ENCODE data around the gene CDH5.

CDH5 gene

DNA sequence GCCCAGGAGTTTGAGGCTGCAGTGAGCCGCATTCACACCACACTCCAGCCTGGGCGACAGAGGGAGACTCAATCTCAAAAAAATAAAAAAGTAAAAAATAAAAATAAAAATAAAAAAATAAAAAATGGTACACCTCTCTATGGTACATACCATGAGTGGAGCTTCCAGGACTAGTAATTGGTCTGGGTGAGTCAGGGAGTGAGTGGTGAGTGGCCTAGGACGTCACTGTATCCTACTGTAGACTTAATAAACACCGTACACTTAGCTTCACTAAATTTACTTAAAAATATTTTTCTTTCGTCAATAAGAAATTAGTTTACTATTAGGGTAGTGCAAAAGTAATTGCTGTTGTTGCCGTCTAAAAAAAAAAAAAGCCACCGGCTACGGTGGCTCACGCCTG lies 9.0 kb downstream of the CDH5 start:
- no peak for DNase-seq

GRCh38 chr16:66376114-66376513 lies 9.6 kb downstream of the CDH5 start:
- peak; percentile 26 for DNase-seq

DNA sequence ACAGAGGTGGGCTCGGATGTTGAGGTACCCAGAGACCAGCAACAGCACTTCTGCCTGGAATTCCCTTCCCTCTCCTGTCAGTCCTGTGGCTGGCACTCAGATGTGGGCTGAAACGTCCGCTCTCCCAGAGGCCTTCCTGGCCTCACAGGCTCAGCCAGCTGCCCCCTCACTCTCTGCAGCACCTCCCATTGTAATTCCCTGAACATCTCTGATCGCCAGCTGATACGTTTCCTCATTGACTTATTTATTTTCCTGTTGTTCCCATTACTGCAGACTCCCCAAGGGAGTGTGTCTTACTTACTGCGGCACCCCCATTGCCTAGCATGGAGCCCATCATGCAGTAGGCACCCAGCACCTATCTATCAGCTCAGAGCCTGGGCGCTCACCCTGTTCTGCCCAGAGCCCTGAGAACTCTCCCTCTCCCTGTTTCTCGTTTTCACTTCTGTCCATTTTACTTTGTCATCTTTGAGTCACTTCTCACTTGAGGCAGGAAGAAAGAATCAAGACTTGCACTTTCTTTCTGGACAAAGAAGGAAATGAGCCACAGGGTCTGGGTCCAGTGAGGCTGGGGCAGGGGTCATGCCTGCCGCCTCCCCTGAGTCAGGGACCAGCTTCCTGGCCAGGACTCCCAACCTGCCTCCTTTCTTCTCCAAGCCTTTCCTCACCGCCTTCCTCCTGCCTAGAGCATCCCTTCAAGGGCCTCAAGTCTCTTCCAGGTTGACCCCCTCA lies 10.2 kb downstream of the CDH5 start:
- peak; percentile 37 for DNase-seq

GRCh38 chr16:66377324-66377723 lies 10.8 kb downstream of the CDH5 start:
- peak; percentile 40 for DNase-seq

DNA sequence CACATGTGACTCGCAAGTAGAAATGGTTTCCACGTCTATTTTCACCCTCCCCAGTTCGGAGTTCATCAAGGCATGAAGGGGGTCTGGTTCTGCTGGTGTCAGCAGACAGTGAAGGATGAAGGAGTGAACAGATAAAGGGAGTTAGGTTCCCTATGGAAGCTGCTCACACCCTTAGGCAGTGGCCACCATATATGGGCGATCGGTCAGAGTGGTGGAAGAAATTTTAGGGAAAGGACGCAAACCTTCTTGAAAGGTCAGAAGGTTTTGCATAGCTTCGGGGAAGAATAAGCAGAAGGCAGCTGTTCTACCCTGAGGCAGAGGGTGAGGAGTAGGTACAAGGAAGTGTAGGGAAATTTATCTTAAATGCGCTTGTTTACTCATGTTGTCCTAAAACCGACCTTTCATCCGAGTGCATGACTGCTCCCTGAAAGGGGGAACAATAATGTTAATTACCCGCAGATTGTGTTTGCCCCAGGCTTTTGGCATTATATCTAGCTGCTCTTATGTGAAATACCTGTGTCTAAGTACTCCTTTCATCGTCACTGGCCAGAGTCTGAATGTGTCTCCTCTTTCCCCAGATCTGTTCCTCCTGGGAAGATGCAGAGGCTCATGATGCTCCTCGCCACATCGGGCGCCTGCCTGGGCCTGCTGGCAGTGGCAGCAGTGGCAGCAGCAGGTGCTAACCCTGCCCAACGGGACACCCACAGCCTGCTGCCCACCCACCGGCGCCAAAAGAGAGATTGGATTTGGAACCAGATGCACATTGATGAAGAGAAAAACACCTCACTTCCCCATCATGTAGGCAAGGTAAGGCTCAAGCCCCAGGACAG lies 12.5 kb downstream of the CDH5 start:
- peak; percentile 21 for DNase-seq

DNA sequence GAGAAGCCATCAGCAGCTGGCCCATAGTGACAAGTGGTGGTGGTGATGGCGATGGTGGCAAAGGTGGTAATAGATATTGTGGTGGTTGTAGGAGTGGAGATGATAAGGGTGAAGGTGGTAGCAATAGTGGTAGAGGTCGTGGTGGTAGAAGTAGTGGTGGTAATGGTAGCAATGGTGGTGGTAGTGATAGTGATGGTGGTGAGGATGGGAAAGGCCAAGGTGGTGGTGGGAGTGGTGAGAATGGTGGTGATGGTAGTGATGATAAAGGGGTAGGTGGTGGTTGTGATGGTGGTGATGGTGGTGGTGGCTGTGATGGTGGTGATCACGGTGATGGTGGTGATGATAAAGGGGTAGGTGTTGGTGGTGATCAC lies 13.1 kb downstream of the CDH5 start:
- DNase-seq = no peak

GRCh38 chr16:66380421-66380820 lies 13.9 kb downstream of the CDH5 start:
- DNase-seq = peak; percentile 18

DNA sequence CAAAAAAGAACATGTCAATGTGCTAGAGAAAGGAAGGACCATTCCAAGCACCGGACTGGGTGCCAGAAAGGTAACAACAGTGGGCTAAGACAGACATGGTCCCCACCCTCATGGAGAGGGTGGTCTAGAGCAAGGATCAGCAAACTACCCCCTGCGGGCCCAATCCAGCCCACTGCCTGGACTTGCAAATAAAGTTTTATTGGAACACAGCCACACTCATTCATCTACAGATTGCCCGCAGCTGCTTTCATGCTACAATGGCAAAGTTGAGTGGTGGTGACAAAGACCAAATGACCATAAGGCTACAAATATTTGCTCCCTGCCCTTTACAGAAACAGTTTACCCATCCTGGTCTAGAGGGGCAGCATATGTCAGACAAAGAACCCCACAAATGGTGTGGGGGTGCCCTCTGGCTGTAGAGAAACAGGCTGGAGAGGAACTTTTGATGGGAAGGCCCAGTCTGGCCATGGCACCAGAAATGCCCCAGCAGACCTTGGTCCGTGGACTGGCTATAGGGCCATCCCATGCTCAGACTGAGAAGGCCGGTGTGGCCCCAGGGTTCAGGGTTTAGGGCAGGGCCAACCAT lies 15.2 kb downstream of the CDH5 start:
- DNase-seq = peak; percentile 20

DNA sequence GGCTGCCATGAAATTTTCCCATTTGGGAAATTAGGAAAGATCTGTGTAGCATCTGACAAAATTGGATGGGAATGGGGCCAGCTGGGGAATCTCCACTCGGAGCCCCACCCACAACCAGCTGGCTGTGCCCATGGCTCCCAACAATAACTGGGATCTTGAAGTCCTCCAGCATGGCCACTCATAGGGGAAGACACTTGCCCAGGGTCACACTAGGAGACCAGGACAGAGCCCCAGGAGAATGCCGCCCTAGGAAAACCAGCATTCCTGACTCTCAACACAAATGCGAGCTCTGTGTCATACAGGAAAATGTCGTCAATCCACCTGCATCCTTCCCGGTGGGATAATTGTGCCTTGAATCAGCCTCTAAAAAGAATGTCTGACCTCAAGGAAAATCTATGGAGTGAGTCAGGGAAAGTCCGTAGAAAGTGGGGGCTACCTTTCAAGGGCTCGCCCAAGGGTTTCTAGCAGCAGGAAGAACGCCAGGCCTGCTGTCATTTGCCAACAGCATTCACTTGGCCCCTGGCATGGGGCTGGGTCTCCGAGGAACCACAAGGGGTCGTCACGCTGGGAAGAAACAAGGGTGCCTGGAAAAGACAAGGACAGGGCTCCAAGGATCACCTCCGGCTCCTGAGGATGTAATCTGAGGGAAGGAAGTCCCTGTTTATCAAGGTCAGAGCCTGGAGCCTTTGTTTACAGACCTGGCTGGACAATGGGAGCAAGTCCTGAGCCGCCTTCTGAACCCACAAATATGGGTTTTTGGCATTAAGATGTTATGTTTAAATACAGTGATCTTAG lies 15.9 kb downstream of the CDH5 start:
- peak; percentile 40 for DNase-seq

- DNase-seq = no peak
These were observed 16.4 kb downstream of the CDH5 start for GRCh38 chr16:66382966-66383299.

GRCh38 chr16:66383551-66383950 lies 17.1 kb downstream of the CDH5 start:
- DNase-seq = peak; percentile 36

- DNase-seq = no peak
These were observed 18.9 kb downstream of the CDH5 start for GRCh38 chr16:66385415-66385814.

DNA sequence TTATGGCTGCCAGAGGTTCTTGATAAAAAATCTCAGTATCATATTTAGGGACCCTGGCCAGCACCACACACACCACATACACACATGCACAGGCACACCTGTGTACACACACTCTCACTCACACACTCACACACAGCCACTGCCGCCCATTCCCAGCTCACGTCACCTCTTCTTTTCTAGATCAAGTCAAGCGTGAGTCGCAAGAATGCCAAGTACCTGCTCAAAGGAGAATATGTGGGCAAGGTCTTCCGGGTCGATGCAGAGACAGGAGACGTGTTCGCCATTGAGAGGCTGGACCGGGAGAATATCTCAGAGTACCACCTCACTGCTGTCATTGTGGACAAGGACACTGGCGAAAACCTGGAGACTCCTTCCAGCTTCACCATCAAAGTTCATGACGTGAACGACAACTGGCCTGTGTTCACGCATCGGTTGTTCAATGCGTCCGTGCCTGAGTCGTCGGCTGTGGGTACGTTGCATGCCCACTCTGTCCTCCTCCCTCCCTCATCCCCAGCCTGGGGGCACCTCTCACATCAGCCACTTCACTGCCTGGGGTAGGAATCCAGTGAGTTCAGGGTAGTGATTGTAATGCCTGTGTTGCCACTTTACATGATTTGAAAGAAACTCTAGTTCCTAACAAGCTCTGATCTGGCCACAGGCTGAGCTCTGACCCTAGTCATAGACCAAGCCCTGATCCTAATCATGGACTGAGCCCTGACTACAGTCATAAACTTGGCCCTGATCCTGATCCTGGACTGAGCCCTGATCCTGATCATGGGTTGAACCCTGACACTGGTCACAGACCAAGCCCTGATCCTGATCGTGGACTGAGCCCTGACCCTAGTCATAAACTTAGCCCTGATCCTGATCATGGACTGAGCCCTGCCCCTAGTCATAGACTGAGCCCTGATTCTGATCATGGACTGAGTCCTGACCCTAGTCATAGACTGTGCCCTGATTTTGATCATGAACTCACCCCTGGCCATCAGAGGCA lies 20.4 kb downstream of the CDH5 start:
- peak; percentile 19 for DNase-seq

DNA sequence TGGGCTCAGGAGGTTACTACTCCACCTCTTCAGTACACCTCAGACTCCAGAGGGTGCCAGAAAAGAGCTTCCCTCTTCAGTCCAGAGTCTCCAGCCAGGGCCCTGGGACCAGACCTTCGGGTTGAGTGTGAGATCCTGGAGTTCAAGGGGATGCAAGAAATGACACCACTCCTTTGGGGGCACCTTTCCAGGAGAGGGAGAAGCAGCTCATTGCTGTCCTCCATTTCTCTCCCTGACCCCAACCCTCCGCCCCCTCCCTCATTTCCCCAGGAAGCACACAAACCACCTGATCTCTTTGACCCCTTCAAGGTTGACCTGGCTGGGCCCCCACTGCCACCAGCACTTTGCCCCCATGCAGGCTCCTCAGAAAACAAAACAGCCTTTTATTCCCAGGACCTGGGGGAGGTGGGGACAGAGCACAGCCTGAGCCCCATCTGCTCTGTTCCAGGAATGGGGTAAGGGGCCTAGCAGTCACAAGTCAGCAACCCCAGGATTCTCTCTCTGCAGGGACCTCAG lies 21.4 kb downstream of the CDH5 start:
- DNase-seq = peak; percentile 16

- no peak for DNase-seq
These were observed 22.1 kb downstream of the CDH5 start for GRCh38 chr16:66388350-66389139.

DNA sequence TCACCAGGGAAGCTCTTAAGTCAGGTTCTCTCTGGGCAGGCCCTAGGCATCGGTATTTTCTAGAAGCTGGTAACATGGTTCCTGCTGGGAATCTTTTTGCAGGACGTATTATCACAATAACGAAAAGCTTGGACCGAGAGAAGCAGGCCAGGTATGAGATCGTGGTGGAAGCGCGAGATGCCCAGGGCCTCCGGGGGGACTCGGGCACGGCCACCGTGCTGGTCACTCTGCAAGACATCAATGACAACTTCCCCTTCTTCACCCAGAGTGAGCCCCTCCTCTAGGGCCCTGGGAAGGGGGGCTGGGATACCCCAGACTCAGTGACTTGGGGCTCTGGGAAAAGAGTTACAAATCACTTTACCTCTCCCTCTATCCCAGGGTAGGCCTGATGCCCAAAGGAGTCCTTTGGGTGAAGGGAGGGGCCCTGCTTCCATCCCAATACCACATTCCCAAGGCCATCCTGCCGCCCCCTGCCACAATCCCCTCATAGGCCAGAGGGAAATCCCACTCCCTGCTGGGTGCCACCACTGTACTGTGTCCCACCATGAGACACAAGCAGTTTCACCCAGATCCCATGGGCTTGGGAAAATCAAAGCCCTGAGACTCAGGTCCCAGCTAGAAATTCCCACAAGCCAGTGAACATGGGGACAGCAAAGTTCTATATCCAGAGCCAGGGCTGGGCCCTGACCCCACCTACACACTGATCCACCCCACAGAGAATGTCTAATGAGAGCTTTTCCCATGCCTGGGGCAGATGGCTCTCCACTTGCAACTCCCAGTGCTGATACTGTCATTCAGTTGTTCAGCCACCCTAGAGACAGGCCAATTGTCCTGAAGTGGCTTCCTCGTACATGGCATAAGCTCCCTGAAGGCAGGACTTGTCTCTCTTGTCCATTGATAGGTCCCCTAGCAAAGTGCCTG lies 23.0 kb downstream of the CDH5 start:
- no peak for DNase-seq

DNA sequence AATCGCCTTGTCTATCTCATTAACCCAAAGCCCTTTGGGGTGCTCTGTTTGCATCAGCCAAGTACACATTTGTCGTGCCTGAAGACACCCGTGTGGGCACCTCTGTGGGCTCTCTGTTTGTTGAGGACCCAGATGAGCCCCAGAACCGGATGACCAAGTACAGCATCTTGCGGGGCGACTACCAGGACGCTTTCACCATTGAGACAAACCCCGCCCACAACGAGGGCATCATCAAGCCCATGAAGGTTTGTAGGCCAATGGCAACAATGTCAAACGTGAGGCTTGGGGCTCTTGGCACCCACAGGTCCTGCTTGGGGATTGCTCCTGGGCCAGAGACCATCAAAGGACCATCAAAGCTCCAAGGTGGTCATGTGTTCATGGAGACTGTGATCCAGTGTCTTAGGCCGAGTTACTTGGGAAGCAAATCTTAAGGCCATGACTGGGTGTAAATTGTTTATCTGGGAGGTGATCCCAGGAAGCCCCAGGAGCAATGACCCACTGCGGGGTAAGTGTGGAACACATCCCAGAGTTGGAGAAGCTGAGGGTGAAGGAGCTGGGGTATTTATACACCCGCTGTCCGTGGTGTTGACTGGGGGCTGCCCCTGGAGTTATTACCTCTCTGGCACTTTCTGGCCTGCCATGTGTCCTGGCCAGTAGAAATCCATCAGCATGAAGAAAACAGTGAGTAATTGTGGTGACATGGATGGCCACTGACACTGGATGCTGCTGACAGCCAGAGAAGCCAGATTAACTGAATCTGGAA lies 24.0 kb downstream of the CDH5 start:
- no peak for DNase-seq

GRCh38 chr16:66391726-66392670 lies 25.5 kb downstream of the CDH5 start:
- no peak for DNase-seq
